ENCODE measurements around the gene FBXL7. TPM values are rescaled to one million over a fixed set of nuclear protein-coding genes. Genes with fewer than 3 reads are reported as not detected.

FBXL7 gene
- total and polyA plus RNA-seq, 12 donors, result 8.7 to 33.4 (median 23.5) TPM

DNA sequence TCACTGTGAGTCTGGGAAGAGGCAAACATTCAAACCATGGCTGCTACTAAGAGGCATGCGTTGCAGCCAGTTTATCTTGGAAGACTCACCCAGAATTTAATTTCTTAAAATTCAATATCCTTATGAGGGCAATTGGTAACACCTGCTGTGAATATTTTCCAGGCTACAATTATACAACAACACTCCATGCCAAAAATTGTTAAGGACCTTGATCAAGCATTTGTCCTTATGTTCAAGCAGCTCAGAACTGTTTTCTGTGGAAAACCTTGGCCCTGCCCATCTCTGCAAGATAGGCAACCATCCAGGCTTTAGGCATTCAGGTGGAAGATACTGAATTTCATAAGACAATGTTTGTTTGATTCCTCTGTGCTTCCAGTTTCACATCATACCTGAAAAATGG is 327.8 kb downstream of the FBXL7 start:
- intact Hi-C loops (cut with DNase I), result loop anchor here in 8 of 10 donors (10.0 kb wide), 7 partner anchors 157 to 723 kb away; partner anchors contain the start of gene FBXL7 (in 2 of the 8)
- Histone ChIP-seq H3K9me3 (no peaks in the 10 kb centered on the region), H3K4me1 (peaks cover 0 to 43% (median 28%) of the 10 kb centered on the region in 9 donors), H3K36me3 (no peaks in the 10 kb centered on the region), H3K27me3 (no peaks in the 10 kb centered on the region), H3K4me3 (no peak overlapping the region), H3K27ac (no peak overlapping the region)
- no peak for DNase-seq
- WGBS, 2 donors, result 64 to 69% methylated on average over 1 of the region's 1 CpG
- TF ChIP-seq, protein P1, sequence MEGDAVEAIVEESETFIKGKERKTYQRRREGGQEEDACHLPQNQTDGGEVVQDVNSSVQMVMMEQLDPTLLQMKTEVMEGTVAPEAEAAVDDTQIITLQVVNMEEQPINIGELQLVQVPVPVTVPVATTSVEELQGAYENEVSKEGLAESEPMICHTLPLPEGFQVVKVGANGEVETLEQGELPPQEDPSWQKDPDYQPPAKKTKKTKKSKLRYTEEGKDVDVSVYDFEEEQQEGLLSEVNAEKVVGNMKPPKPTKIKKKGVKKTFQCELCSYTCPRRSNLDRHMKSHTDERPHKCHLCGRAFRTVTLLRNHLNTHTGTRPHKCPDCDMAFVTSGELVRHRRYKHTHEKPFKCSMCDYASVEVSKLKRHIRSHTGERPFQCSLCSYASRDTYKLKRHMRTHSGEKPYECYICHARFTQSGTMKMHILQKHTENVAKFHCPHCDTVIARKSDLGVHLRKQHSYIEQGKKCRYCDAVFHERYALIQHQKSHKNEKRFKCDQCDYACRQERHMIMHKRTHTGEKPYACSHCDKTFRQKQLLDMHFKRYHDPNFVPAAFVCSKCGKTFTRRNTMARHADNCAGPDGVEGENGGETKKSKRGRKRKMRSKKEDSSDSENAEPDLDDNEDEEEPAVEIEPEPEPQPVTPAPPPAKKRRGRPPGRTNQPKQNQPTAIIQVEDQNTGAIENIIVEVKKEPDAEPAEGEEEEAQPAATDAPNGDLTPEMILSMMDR (IDR thresholded peaks at IDR 0.05), result no peak
- ATAC-seq, result no peak

DNA sequence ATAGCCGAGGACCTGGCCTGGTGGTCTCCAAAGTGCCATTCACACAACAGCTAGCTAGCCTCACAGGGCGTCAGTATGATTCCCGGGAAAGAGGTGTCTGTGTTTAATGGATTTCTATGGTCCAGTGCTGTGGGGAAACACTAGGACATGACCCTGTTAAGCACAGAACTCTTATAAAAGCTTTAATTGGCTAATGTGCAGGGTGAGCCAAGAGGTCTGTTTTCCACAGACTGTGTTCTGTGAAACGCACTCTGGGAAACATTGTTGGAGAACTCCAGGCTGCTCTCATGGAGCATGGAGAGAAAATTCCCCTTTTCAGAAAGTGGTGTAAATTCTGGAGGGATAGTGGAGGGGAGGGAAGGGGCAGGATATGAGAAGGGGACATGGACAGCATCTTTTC is 331.4 kb downstream of the FBXL7 start:
- TF ChIP-seq, protein P1 (IDR thresholded peaks at IDR 0.05), result no peak
- intact Hi-C loops (cut with DNase I), result loop anchor here in 1 of 10 donors (10.0 kb wide), 1 partner anchor 163 kb away; no protein-coding TSS in a partner anchor
- DNase-seq (no peak), ATAC-seq (peak in 6 of 8 donors; percentile 25 to 74 (median 46))
- H3K27me3 ChIP-seq, result no peaks in the 10 kb centered on the region
- WGBS, 2 donors, result 57 to 67% methylated on average over 4 of the region's 4 CpGs
- no peak overlapping the region for H3K27ac ChIP-seq
- H3K9me3 ChIP-seq, result no peaks in the 10 kb centered on the region
- no peaks in the 10 kb centered on the region for H3K36me3 ChIP-seq
- peaks cover 0 to 53% (median 37%) of the 10 kb centered on the region in 9 donors for H3K4me1 ChIP-seq
- no peak overlapping the region for H3K4me3 ChIP-seq

DNA sequence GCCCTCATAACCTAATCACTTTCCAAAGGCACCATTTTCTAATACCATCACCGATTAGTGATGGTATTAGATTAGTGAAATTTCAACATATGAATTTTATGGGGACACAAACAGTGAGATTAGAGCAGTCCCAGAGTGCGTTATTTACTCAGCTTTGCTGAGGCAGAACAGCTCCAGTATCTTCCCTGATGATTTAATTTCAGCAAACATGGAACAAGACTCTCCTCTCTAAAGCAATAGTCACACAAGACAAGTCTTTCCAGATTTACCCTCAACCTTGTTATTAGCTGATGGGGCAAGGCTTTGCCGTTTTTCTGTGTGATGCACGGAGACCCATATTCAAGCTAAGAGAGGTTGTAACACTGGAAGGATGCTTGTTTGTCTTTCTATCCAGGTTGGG is 333.4 kb downstream of the FBXL7 start:
- no peaks in the 10 kb centered on the region for H3K27me3 ChIP-seq

DNA sequence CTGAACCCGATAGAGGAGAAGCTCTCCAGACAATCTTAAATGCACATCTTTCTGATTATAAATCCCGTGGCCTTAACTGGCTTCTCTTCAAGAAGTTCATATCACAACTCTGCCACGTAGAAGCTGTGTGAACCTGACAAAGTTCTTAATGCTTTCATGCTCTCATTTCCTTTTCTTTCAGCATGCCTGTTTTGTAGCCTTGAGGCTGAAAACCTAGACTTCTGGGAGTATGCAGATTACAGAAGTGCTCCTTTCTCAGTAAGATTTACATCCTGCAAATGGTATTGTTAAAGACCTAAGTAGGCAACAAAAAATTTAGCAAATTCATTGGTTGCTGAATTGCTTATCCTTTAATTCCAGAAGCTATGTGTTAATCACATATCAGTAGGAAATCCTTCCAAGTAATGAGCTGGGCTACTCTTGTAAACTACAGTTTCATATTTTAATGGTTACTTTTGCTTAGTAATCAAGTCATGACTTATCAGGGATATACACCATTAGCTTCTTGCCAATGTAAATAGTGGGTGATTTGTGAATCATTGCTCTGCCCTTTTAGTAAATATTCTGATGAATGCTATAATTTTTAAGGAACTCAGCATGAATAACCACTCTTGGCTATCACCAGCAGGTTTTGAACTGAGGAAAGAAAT is 334.7 kb downstream of the FBXL7 start:
- intact Hi-C loops (cut with DNase I), result loop anchor here in 1 of 10 donors (10.0 kb wide), 1 partner anchor 160 kb away; no protein-coding TSS in a partner anchor
- ATAC-seq, result peak in 1 of 8 donors; percentile 65
- H3K4me1 ChIP-seq, result peaks cover 0 to 62% (median 38%) of the 10 kb centered on the region in 9 donors

More for the DNA sequence above, 333.4 kb downstream of the FBXL7 start:
- DNase-seq (no peak), ATAC-seq (no peak)
- no peaks in the 10 kb centered on the region for H3K9me3 ChIP-seq
- no peak overlapping the region for H3K4me3 ChIP-seq
- no peak overlapping the region for H3K27ac ChIP-seq
- H3K4me1 ChIP-seq, result peaks cover 0 to 62% (median 41%) of the 10 kb centered on the region in 9 donors
- no peaks in the 10 kb centered on the region for H3K36me3 ChIP-seq
- intact Hi-C loops (cut with DNase I), result loop anchor here in 1 of 10 donors (10.0 kb wide), 1 partner anchor 161 kb away; no protein-coding TSS in a partner anchor
- WGBS, 2 donors, result 90 to 93% methylated on average over 4 of the region's 4 CpGs
- TF ChIP-seq, protein P1 (IDR thresholded peaks at IDR 0.05), result no peak

More for the DNA sequence above, 334.7 kb downstream of the FBXL7 start:
- DNase-seq, result no peak
- Histone ChIP-seq H3K27me3 (no peaks in the 10 kb centered on the region), H3K36me3 (no peaks in the 10 kb centered on the region), H3K27ac (peak overlapping the region in 2 of 10 donors; percentile 8 to 27), H3K9me3 (no peaks in the 10 kb centered on the region), H3K4me3 (no peak overlapping the region)
- TF ChIP-seq, protein P1 (IDR thresholded peaks at IDR 0.05), result no peak
- WGBS, 2 donors, result 24 to 28% methylated on average over 3 of the region's 3 CpGs

Data from heart right ventricle (tissue), 16 donors.